GM21786 (cell line): ENCODE measurements around the gene AQP12B.

ENCODE experiments used
- ATAC-seq: cut with Tn5 transposase; IDR thresholded peaks from one replicate; pipeline ENCODE4 v1.9.1; 2021; ENCODE audit not compliant: unreplicated experiment

The AQP12B gene

GRCh38 chr2:240717681-240718581 is 35.2 kb upstream of the AQP12B start:
- ATAC-seq = no peak

- no peak for ATAC-seq
These were observed 34.5 kb upstream of the AQP12B start for GRCh38 chr2:240717181-240717641.

- no peak for ATAC-seq
These were observed 33.6 kb upstream of the AQP12B start for GRCh38 chr2:240716130-240716798.

- ATAC-seq = no peak
These were observed 32.4 kb upstream of the AQP12B start for GRCh38 chr2:240714747-240715725.

GRCh38 chr2:240713928-240714746 is 31.5 kb upstream of the AQP12B start:
- no peak for ATAC-seq

GRCh38 chr2:240713071-240713927 is 30.6 kb upstream of the AQP12B start:
- no peak for ATAC-seq

- no peak for ATAC-seq
These were observed 29.4 kb upstream of the AQP12B start for GRCh38 chr2:240712121-240712520.

- ATAC-seq = no peak
These were observed 29.0 kb upstream of the AQP12B start for GRCh38 chr2:240711701-240712100.

GRCh38 chr2:240711296-240711695 is 28.6 kb upstream of the AQP12B start:
- no peak for ATAC-seq

- no peak for ATAC-seq
These were observed 25.8 kb upstream of the AQP12B start for GRCh38 chr2:240708457-240708856.

- no peak for ATAC-seq
These were observed 25.1 kb upstream of the AQP12B start for GRCh38 chr2:240707821-240708220.

GRCh38 chr2:240707043-240707756 is 24.5 kb upstream of the AQP12B start:
- no peak for ATAC-seq

- no peak for ATAC-seq
These were observed 22.6 kb upstream of the AQP12B start for GRCh38 chr2:240705204-240705791.

- ATAC-seq = no peak
These were observed 22.0 kb upstream of the AQP12B start for GRCh38 chr2:240704651-240705050.

- no peak for ATAC-seq
These were observed 21.0 kb upstream of the AQP12B start for GRCh38 chr2:240703417-240704341.

- no peak for ATAC-seq
These were observed 19.9 kb upstream of the AQP12B start for GRCh38 chr2:240702640-240703011.
